NCI-H82 treated with DMSO at 0.1 percent for 48 hours (cell line): ENCODE measurements around the gene ATP9A.
"Not testable (repeated sequence)": the region's sequence is repeated elsewhere in the genome, so short reads cannot be mapped to it uniquely, and the experiment has no call there.

Source experiments
- DNase-seq: peaks from one replicate; lab custom pipeline; 2025; ENCODE audit not compliant: unreplicated experiment; lab: John Stamatoyannopoulos, UW

ATP9A gene

DNA sequence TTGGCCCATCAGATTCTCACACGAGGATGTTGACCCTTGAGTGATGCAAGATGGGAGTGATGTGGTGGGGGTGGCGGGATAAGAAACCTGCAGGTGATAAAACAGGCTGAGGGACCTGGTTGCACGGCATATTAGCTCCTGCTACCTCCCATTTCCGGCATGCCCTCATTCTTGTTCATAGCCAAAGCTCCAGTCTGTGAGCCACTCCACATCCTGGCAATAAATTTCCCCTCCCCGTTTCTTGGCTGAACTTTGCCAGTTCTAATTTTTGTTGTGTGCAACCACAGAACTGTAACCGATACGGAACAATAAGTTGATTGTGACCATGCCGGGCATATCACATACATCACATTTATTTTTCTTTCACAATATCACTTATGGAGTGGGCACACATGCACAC lies 184.1 kb downstream of the ATP9A start:
- no peak for DNase-seq

GRCh38 chr20:51583499-51583898 lies 184.7 kb downstream of the ATP9A start:
- DNase-seq = no peak

DNA sequence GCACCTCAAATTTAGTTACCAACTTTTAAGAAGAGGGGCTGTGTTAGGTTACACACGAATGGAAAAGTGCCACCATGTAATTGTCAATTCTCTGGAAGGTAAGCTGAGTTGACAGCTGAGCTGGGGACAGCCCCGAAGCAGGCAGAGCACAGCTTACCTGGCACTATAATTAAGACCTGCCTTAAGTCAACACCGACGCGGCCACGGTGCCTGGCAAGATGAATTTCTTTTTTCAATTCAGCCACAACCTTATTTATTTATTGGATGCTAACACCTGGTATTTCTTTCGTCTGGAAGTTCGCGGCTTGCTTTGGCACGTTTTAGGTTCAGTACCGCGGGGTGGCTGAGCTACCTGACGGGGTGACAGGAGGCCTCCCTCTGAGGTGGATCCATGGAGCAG lies 185.1 kb downstream of the ATP9A start:
- no peak for DNase-seq

DNA sequence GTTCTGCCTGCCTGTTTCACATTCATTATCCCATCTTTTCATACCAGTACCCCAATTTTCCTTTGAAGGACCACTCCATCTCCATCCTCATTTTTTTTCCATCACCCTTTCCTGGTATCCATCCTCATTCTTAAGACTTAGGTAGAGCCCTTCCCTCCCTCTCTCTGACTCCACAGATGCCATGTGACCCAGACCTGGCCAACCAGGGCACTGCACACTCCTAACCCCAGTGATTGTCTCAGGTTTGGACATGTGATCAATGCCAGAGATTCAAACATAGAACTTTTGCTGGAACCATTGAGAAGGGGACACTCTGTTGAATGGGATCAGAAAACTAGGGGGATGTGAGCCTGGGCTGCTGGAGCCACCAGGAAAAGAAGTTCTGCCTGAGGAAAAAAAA lies 186.6 kb downstream of the ATP9A start:
- no peak for DNase-seq

DNA sequence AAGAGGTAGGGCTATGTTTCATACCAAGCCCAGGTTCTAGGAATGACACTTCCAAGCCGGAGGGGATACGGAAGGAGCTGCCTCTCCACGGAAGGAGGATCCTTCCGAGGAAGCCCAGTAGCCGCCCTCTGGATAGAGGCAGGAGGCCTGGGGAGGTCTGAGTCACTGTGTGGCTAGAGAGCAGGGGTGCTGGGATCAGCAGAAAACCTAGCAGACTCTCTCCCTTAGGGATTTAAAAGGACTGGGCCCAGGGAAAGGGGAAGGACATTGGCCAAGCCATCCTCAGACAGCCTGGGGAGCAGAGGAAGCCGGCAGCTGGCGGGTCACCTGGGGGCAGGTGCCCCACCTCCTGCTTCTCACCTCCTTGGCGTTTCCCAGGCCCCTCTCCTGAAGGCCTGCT lies 189.1 kb downstream of the ATP9A start:
- DNase-seq = no peak

DNA sequence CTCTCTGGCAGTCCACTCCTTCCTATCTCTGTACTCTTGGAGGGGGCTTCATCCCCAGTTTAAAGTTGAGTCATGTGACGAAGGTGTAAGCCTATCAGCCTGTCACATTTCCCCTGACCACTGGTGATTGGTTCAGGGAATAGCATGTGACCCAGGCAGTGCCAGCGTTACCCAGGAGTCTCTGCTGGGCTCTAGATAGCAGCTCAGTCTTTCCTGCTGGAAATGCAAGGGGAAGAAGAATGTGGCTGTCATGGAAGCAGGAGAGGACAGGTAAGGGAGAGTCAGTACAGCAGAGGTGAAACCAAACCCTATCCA lies 190.1 kb downstream of the ATP9A start:
- no peak for DNase-seq

- no peak for DNase-seq
Observed at GRCh38 chr20:51577432-51578144, 190.6 kb downstream of the ATP9A start.

DNA sequence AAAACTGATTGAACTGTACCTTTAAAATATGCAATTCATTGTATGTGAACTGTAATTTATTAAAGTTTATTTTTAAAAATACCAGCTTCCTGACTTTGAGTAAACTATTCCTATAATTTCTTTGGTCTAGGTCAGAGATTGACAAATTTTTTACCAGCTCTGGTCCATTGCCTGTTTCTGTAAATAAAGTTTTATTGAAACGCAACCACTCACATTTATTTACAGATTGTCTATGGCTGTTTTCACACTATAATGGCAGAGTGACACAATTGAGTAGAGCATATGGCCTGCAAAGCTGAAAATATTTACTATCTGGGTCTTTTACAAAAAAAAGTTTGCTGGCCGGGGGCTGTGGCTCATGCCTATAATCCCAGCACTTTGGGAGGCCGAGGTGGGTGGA lies 192.7 kb downstream of the ATP9A start:
- no peak for DNase-seq

- DNase-seq = no peak
Observed at GRCh38 chr20:51574248-51575033, 193.7 kb downstream of the ATP9A start.

DNA sequence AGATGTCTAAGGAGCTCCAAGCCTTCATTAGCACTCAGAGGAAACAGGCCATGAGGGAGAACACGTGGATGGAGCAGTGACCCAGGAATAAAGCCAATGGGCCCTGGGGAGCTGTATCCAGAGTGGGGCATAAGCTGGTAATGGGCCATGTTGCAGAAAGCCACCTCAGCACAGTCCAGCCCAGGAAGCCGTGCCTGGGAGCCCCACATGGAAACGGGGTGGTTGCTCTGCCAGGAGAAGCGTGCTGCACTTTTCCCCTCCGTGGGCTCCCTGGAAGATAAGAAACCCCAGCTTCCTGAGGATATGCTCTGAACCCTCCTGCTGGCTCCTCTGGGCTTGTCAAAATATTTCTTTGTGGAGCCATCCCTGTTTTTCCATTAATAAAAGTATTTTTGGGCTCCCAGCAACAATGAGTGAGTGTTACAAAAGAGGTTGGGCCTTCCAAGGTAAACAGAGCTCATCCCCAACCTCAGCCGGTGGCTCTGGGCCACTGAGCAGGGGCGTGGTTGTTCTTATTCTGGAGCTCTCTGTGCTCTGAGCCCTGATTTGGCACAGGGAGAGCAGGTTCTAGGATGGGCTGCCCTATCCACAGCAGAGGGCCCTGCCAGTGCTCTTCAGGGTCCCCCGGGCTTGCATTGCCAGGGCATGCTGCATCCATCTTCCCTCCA lies 194.5 kb downstream of the ATP9A start:
- no peak for DNase-seq

DNA sequence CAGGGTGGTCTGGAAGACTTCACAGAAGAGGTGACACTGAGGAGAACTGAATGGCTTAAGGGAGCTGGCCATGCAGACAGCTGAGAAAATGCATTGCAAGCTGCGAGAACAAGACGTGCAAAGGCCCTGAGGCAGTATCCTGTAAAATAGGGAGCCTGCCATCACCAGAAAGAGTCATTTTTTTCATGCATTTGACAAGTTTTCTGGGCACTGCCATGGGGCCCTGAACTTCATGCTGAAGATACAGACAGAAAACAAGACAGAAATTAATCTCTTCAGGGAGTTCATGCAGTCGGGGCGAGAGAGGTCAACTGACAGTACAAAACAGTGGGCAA lies 196.8 kb downstream of the ATP9A start:
- no peak for DNase-seq

- DNase-seq = no peak
Observed at GRCh38 chr20:51570739-51571459, 197.3 kb downstream of the ATP9A start.

- DNase-seq = no peak
Observed at GRCh38 chr20:51569815-51570738, 198.1 kb downstream of the ATP9A start.

GRCh38 chr20:51568533-51568932 lies 199.7 kb downstream of the ATP9A start:
- not testable (repeated sequence) for DNase-seq

- no peak for DNase-seq
Observed at GRCh38 chr20:51567622-51568021, 200.6 kb downstream of the ATP9A start.

DNA sequence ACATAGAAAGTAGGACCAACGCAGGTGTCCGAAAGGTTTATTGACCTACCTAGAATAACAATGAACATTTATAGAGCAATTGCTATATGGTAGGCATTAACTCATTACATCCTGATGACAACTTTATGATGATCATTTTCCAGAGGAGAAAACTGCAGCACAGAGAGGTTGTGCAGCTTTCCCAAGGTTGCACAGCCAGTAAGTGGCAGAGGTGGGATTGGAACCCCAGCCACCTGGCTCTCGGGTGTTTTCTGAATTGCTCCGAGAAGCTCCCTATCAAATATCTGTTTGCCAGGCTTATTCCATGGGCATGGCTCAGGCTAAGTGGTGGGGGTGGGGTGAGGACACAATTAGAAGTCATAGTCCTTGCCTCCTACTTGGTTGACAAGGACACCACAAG lies 201.6 kb downstream of the ATP9A start:
- DNase-seq = no peak

GRCh38 chr20:51565298-51566144 lies 202.7 kb downstream of the ATP9A start:
- DNase-seq = no peak

DNA sequence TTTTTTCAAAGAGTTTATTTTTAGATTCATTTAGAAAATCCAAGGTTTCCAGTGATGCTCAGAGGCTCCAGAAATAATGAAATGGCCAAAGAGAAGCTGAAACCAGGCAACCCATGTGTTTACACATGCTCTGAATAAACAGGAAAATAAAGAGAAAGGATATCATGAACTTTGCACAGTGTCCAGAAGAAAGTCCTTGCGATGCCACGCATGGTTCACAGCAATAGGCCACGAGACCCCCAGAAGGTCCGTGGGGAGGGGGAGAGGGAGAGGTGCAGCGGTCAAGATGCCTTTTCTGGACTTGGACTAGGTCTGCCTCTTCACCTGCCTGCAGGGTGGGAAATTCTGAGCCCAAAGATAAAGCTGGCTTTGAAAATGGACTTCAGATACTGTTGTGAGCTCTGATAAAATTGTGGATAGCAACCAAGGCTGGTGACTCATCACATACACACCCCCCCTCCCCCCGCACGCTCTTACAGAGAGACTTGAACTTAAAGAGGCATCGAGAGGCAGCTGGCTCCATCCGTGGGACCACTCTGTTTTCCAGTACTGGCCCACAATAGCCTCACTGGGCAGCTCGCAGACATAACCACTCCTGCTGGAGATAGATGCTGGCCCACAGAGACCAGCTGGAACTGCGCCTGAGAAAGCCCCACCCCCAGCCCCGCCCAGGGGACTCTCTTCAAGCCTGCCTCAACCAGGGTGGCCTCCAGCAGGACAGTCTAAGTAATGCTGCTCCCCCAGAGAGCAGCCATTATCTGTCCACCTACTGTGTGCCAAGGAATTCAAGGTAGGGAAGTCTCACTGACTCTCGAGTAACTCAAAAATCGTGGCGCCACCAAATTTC lies 204.5 kb downstream of the ATP9A start:
- DNase-seq = no peak

GRCh38 chr20:51563174-51563485 lies 205.1 kb downstream of the ATP9A start:
- DNase-seq = no peak
